ENCODE measurements around the gene VPS51.

The VPS51 gene

DNA sequence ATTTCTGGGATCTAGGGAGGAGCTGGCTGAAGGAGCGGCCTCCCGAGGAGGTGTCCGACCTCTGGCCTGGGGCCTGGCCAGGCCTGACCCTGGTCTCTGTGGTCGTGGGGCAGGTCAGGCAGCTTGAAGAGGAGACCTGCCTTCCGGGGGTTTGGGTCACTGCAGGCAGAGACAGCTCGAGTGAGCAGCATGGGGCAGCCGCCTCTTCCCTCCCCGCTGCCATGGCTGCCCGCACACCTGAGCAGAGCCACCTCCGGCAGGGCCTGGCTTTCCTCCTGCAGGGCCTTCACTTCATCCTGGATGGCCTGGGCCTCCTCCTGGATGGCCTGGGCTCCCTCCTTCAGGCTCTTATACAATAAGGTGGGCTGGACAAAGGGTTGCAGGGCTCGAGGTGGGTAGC, 29.7 kb upstream of the VPS51 start:
- Histone ChIP-seq H3K4me3 (ENCODE audit: low read depth, low read length, poor library complexity, severe bottlenecking) (no peak overlapping the region), H3K27me3 (ENCODE audit: insufficient read depth, low read length) (no peaks in the 10 kb centered on the region), H3K4me1 (ENCODE audit: insufficient read depth, low read length, severe bottlenecking) (no peaks in the 10 kb centered on the region), H3K9me3 (ENCODE audit: low read length) (no peaks in the 10 kb centered on the region), H3K9ac (ENCODE audit: low read length) (no peak overlapping the region), H3F3A (ENCODE audit: insufficient read depth, low read length) (no peaks in the 10 kb centered on the region), H4K20me1 (ENCODE audit: insufficient read depth, low read length) (no peaks in the 10 kb centered on the region), H3K9me2 (ENCODE audit: low read depth, low read length) (no peaks in the 10 kb centered on the region), H3K27ac (ENCODE audit: low read depth, low read length, poor library complexity, severe bottlenecking) (no peak overlapping the region), H3K4me2 (ENCODE audit: low read length) (no peak overlapping the region), H2AFZ (ENCODE audit: low read length) (no peak overlapping the region), H3K79me2 (ENCODE audit: insufficient read depth, low read length) (no peaks in the 10 kb centered on the region), H3K36me3 (ENCODE audit: insufficient read depth, low read length) (no peaks in the 10 kb centered on the region; the same call in 1 of the 2 replicates)
- TF ChIP-seq, protein P1, sequence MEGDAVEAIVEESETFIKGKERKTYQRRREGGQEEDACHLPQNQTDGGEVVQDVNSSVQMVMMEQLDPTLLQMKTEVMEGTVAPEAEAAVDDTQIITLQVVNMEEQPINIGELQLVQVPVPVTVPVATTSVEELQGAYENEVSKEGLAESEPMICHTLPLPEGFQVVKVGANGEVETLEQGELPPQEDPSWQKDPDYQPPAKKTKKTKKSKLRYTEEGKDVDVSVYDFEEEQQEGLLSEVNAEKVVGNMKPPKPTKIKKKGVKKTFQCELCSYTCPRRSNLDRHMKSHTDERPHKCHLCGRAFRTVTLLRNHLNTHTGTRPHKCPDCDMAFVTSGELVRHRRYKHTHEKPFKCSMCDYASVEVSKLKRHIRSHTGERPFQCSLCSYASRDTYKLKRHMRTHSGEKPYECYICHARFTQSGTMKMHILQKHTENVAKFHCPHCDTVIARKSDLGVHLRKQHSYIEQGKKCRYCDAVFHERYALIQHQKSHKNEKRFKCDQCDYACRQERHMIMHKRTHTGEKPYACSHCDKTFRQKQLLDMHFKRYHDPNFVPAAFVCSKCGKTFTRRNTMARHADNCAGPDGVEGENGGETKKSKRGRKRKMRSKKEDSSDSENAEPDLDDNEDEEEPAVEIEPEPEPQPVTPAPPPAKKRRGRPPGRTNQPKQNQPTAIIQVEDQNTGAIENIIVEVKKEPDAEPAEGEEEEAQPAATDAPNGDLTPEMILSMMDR (IDR thresholded peaks at IDR 0.05; ENCODE audit: low read length) = no peak
- no peak for TF ChIP-seq EZH2 (IDR thresholded peaks at IDR 0.05; ENCODE audit: borderline replicate concordance, low read length)

DNA sequence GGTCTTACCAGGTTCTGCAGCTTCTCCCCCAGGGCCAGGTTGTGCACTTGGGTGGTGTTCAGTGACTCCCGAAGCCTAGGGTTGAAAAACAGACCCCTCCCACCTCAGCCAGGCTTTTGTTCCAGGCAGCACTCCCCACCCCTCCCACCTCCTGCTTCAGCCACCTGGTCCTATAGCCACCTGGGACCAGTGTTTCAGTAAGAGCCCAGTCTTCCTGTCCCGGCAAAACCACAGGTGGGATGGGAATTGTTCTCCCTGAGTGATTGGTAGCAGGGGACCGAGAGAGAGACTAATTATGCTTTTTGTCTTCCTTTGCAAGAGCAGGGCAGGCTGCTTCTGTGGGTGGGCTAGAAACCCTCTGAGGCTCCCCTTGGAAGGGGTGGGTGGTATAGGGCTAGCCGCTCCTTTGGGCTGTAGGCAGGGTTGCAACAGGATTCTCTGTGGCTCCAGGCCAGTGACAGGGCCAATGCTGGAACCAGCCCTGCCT, 29.2 kb upstream of the VPS51 start:
- Histone ChIP-seq H3K27ac (ENCODE audit: low read depth, low read length, poor library complexity, severe bottlenecking) (no peak overlapping the region), H3K4me1 (ENCODE audit: insufficient read depth, low read length, severe bottlenecking) (peaks cover 4% of the 10 kb centered on the region), H3K79me2 (ENCODE audit: insufficient read depth, low read length) (no peaks in the 10 kb centered on the region), H3K4me2 (ENCODE audit: low read length) (no peak overlapping the region), H3K36me3 (ENCODE audit: insufficient read depth, low read length) (no peaks in the 10 kb centered on the region; the same call in 1 of the 2 replicates), H3K4me3 (ENCODE audit: low read depth, low read length, poor library complexity, severe bottlenecking) (no peak overlapping the region), H3K9me2 (ENCODE audit: low read depth, low read length) (no peaks in the 10 kb centered on the region), H3F3A (ENCODE audit: insufficient read depth, low read length) (no peaks in the 10 kb centered on the region), H3K9ac (ENCODE audit: low read length) (no peak overlapping the region), H4K20me1 (ENCODE audit: insufficient read depth, low read length) (no peaks in the 10 kb centered on the region), H3K9me3 (ENCODE audit: low read length) (no peaks in the 10 kb centered on the region), H2AFZ (ENCODE audit: low read length) (no peak overlapping the region), H3K27me3 (ENCODE audit: insufficient read depth, low read length) (no peaks in the 10 kb centered on the region)
- TF ChIP-seq, protein P1 (IDR thresholded peaks at IDR 0.05; ENCODE audit: low read length) = no peak
- TF ChIP-seq EZH2 (IDR thresholded peaks at IDR 0.05; ENCODE audit: borderline replicate concordance, low read length) = no peak

DNA sequence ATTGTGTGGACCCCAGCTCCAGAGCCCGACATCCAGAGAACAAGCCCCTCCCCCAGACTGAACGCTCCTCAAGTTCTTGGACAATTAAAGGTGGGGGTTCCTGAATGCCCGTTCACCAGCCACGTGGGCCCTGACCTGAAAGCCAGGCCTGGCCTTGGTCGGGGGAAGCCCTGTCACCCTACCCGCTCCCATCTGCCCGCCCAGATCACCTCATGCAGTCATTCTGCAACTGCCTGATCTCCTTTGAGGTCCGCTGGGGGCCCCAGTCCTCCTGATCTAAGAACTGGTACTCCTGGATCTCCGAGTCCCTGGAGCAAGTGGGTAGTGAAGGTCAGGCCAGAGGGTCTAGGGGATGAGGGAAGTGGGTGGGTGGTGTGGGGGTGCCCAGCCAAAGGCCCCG, 28.6 kb upstream of the VPS51 start:
- no peaks in the 10 kb centered on the region for H4K20me1 ChIP-seq (ENCODE audit: insufficient read depth, low read length)
- no peaks in the 10 kb centered on the region for H3K9me2 ChIP-seq (ENCODE audit: low read depth, low read length)
- no peaks in the 10 kb centered on the region for H3K27me3 ChIP-seq (ENCODE audit: insufficient read depth, low read length)
- no peaks in the 10 kb centered on the region for H3K9me3 ChIP-seq (ENCODE audit: low read length)
- no peak overlapping the region for H3K4me3 ChIP-seq (ENCODE audit: low read depth, low read length, poor library complexity, severe bottlenecking)
- peaks cover 10% of the 10 kb centered on the region for H3K4me1 ChIP-seq (ENCODE audit: insufficient read depth, low read length, severe bottlenecking)
- H3K79me2 ChIP-seq (ENCODE audit: insufficient read depth, low read length) = no peaks in the 10 kb centered on the region
- no peak overlapping the region for H3K27ac ChIP-seq (ENCODE audit: low read depth, low read length, poor library complexity, severe bottlenecking)
- no peaks in the 10 kb centered on the region; the same call in 1 of the 2 replicates for H3K36me3 ChIP-seq (ENCODE audit: insufficient read depth, low read length)
- no peak overlapping the region for H3K9ac ChIP-seq (ENCODE audit: low read length)
- no peak overlapping the region for H3K4me2 ChIP-seq (ENCODE audit: low read length)
- TF ChIP-seq, protein P1 (IDR thresholded peaks at IDR 0.05; ENCODE audit: low read length) = no peak
- TF ChIP-seq EZH2 (IDR thresholded peaks at IDR 0.05; ENCODE audit: borderline replicate concordance, low read length) = no peak
- H3F3A ChIP-seq (ENCODE audit: insufficient read depth, low read length) = no peaks in the 10 kb centered on the region
- H2AFZ ChIP-seq (ENCODE audit: low read length) = no peak overlapping the region
